CD8-positive, alpha-beta memory T cell (primary cell): Measurements from ENCODE around the gene CCSER1. TPM values are rescaled to one million over a fixed set of nuclear protein-coding genes. Genes with fewer than 3 reads are reported as not detected.
"Not testable (repeated sequence)": the region's sequence is repeated elsewhere in the genome, so short reads cannot be mapped to it uniquely, and the experiment has no call there.

Source experiments
- CTCF ChIA-PET: fragments of 350-600 bp; sonication (Branson Sonifier 250); formaldehyde crosslinking; loops from one replicate; lab custom pipeline; 2021; ENCODE audit warnings: antibody characterized with exemption; lab: Charles Lee
- POLR2A ChIA-PET: fragments of 350-600 bp; sonication (Branson Sonifier 250); formaldehyde crosslinking; loops from one replicate; lab custom pipeline; 2021; ENCODE audit warnings: antibody characterized with exemption; lab: Charles Lee
- DNase-seq, 5 donors: peaks; one replicate each; pipeline versions ENCODE4 v3.0.0 to v3.0.0-alpha.2; 2020 to 2022; ENCODE audit warnings: mixed read lengths in 1 of 5
- H3K27ac ChIP-seq: one replicate; pipeline ENCODE4 v1.7.0; 2013; ENCODE audit warnings: low read depth, mild to moderate bottlenecking, low read length, moderate library complexity
- H3K27me3 ChIP-seq: 2 replicates; pipeline ENCODE4 v1.7.0; 2013; ENCODE audit warnings: low read length, mild to moderate bottlenecking; ENCODE audit not compliant: insufficient read depth, poor library complexity, severe bottlenecking
- H3K36me3 ChIP-seq: 2 replicates; pipeline ENCODE4 v1.7.0; 2013; ENCODE audit warnings: mild to moderate bottlenecking, low read length, moderate library complexity; ENCODE audit not compliant: insufficient read depth
- H3K4me1 ChIP-seq: 2 replicates; pipeline ENCODE4 v1.7.0; 2013; ENCODE audit warnings: mild to moderate bottlenecking, low read length, moderate library complexity; ENCODE audit not compliant: insufficient read depth
- H3K4me3 ChIP-seq: 2 replicates; pipeline ENCODE4 v1.7.0; 2013; ENCODE audit warnings: mild to moderate bottlenecking, low read length
- H3K9me3 ChIP-seq: 2 replicates; pipeline ENCODE4 v1.7.0; 2013; ENCODE audit warnings: mild to moderate bottlenecking, low read length
- H3K27ac Mint-ChIP-seq, 8 donors: one replicate each; pipeline ENCODE4 v1.8.0; 2020 to 2021; ENCODE audit warnings: mixed read lengths in 8 of 8, mild to moderate bottlenecking in 6 of 8, inconsistent platforms in 3 of 8, moderate library complexity in 3 of 8
- H3K27me3 Mint-ChIP-seq, 2 donors: one replicate each; pipeline ENCODE4 v1.8.0; 2020 to 2021; ENCODE audit warnings: mixed read lengths in 2 of 2, mild to moderate bottlenecking in 1 of 2, moderate library complexity in 1 of 2
- H3K36me3 Mint-ChIP-seq, 3 donors: one replicate each; pipeline ENCODE4 v1.8.0; 2020 to 2021; ENCODE audit warnings: mixed read lengths in 3 of 3, inconsistent platforms in 1 of 3, mild to moderate bottlenecking in 1 of 3
- H3K4me1 Mint-ChIP-seq, 3 donors: one replicate each; pipeline ENCODE4 v1.8.0; 2020 to 2021; ENCODE audit warnings: mixed read lengths in 3 of 3, inconsistent platforms in 1 of 3, mild to moderate bottlenecking in 1 of 3
- H3K4me3 Mint-ChIP-seq, 7 donors: one replicate each; pipeline ENCODE4 v1.8.0; 2020 to 2021; ENCODE audit warnings: mixed read lengths in 7 of 7, mild to moderate bottlenecking in 6 of 7, moderate library complexity in 4 of 7, inconsistent platforms in 2 of 7
- H3K9me3 Mint-ChIP-seq, 5 donors: one replicate each; pipeline ENCODE4 v1.8.0; 2020 to 2022; ENCODE audit warnings: mixed read lengths in 5 of 5, mild to moderate bottlenecking in 3 of 5, moderate library complexity in 2 of 5, inconsistent platforms in 1 of 5
- polyA plus RNA-seq: library from polyadenylated mRNA; unstranded; fragments of 300-500 nt; fragmentation: Illumina TruSeq; gene quantifications from one replicate; pipeline ENCODE4 v1.2.3, GENCODE V29; 2021
- total RNA-seq, 2 experiments: library from RNA; stranded (reverse); gene quantifications; one replicate each; pipeline ENCODE4 v1.2.3, GENCODE V29; 2021

CCSER1 gene
- total and polyA plus RNA-seq, 3 experiments from 2014 or later, result 0.12 to 0.20 TPM; not detected in 1

GRCh38 chr4:91340822-91341221 lies 1213.6 kb downstream of the CCSER1 start:
- Mint-ChIP-seq H3K27me3 (no peaks in the 10 kb centered on the region), H3K36me3 (no peaks in the 10 kb centered on the region), H3K4me1 (no peaks in the 10 kb centered on the region), H3K27ac (no peak overlapping the region), H3K4me3 (no peak overlapping the region), H3K9me3 (peaks cover 0 to 16% (median under 1%) of the 10 kb centered on the region in 5 donors)
- H3K36me3 ChIP-seq, result no peaks in the 10 kb centered on the region
- H3K27me3 ChIP-seq, result no peaks in the 10 kb centered on the region
- H3K27ac ChIP-seq, result no peak overlapping the region
- DNase-seq, result no peak
- ChIA-PET CTCF (no interaction called here), POLR2A (no interaction called here)
- H3K9me3 ChIP-seq, result no peaks in the 10 kb centered on the region
- H3K4me3 ChIP-seq, result no peak overlapping the region
- no peaks in the 10 kb centered on the region for H3K4me1 ChIP-seq

DNA sequence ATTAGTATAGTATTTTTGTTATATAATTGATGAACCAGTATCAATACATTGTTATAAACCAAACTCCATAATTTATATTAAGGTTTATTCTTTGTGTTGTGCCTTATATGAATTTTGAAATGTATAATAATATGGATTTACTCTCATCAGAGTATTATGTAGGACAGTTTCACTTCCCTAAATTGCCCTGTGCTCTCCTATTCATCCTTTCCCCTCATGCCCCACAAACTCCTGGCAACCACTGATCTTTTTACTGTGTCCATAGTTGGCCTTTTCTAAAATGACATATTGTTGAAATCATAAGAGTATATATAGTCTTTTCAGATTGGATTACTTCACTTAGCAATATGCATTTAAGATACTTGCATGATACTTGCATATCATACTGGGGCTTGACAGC lies 1218.4 kb downstream of the CCSER1 start:
- Histone ChIP-seq H3K9me3 (no peaks in the 10 kb centered on the region), H3K27me3 (no peaks in the 10 kb centered on the region), H3K27ac (no peak overlapping the region), H3K4me3 (no peak overlapping the region), H3K36me3 (no peaks in the 10 kb centered on the region), H3K4me1 (no peaks in the 10 kb centered on the region)
- DNase-seq, result no peak
- POLR2A ChIA-PET, result no interaction called here
- CTCF ChIA-PET, result no interaction called here
- Mint-ChIP-seq H3K36me3 (no peaks in the 10 kb centered on the region), H3K27ac (no peak overlapping the region), H3K9me3 (peaks cover 0 to 18% (median 4%) of the 10 kb centered on the region in 5 donors), H3K27me3 (no peaks in the 10 kb centered on the region), H3K4me3 (no peak overlapping the region), H3K4me1 (no peaks in the 10 kb centered on the region)

GRCh38 chr4:91356496-91356895 lies 1229.3 kb downstream of the CCSER1 start:
- H3K27me3 Mint-ChIP-seq, DNase-seq, H3K9me3 ChIP-seq, H3K36me3 Mint-ChIP-seq, CTCF ChIA-PET, H3K4me3 ChIP-seq, POLR2A ChIA-PET, H3K36me3 ChIP-seq, H3K4me1 Mint-ChIP-seq, H3K27me3 ChIP-seq, H3K27ac ChIP-seq, H3K4me1 ChIP-seq, H3K4me3 Mint-ChIP-seq, H3K27ac Mint-ChIP-seq: not testable (repeated sequence)
- H3K9me3 Mint-ChIP-seq, result peaks cover 0 to 25% (median 13%) of the 10 kb centered on the region in 5 donors

GRCh38 chr4:91358016-91358415 lies 1230.8 kb downstream of the CCSER1 start:
- H3K4me3 ChIP-seq, H3K27me3 Mint-ChIP-seq, H3K27ac Mint-ChIP-seq, DNase-seq, H3K27me3 ChIP-seq, H3K4me3 Mint-ChIP-seq, H3K27ac ChIP-seq, H3K4me1 ChIP-seq, CTCF ChIA-PET, H3K36me3 Mint-ChIP-seq, H3K4me1 Mint-ChIP-seq, H3K9me3 ChIP-seq, POLR2A ChIA-PET, H3K36me3 ChIP-seq: not testable (repeated sequence)
- peaks cover 0 to 23% (median 9%) of the 10 kb centered on the region in 5 donors for H3K9me3 Mint-ChIP-seq

- peaks cover 2 to 22% (median 4%) of the 10 kb centered on the region in 5 donors for H3K9me3 Mint-ChIP-seq
- H3K9me3 ChIP-seq, H3K27me3 ChIP-seq, DNase-seq, H3K4me3 Mint-ChIP-seq, POLR2A ChIA-PET, H3K27ac ChIP-seq, CTCF ChIA-PET, H3K36me3 ChIP-seq, H3K36me3 Mint-ChIP-seq, H3K27me3 Mint-ChIP-seq, H3K4me1 Mint-ChIP-seq, H3K4me3 ChIP-seq, H3K27ac Mint-ChIP-seq, H3K4me1 ChIP-seq: not testable (repeated sequence)
These were observed 1231.4 kb downstream of the CCSER1 start for GRCh38 chr4:91358621-91359020.

- Histone ChIP-seq H3K36me3 (no peaks in the 10 kb centered on the region), H3K4me1 (no peaks in the 10 kb centered on the region), H3K27ac (no peak overlapping the region), H3K9me3 (no peaks in the 10 kb centered on the region), H3K27me3 (no peaks in the 10 kb centered on the region), H3K4me3 (no peak overlapping the region)
- no peaks in the 10 kb centered on the region for H3K4me1 Mint-ChIP-seq
- CTCF ChIA-PET, result no interaction called here
- no peak overlapping the region for H3K27ac Mint-ChIP-seq
- H3K27me3 Mint-ChIP-seq, result no peaks in the 10 kb centered on the region
- no peak overlapping the region for H3K4me3 Mint-ChIP-seq
- H3K36me3 Mint-ChIP-seq, result no peaks in the 10 kb centered on the region
- no peak for DNase-seq
- POLR2A ChIA-PET, result no interaction called here
- peaks cover 2 to 19% (median 2%) of the 10 kb centered on the region in 5 donors for H3K9me3 Mint-ChIP-seq
These were observed 1232.1 kb downstream of the CCSER1 start for GRCh38 chr4:91359041-91360031.

- ChIA-PET CTCF (no interaction called here), POLR2A (no interaction called here)
- H3K4me3 Mint-ChIP-seq, result no peak overlapping the region
- Histone ChIP-seq H3K27ac (no peak overlapping the region), H3K4me1 (no peaks in the 10 kb centered on the region), H3K36me3 (no peaks in the 10 kb centered on the region), H3K9me3 (no peaks in the 10 kb centered on the region), H3K4me3 (no peak overlapping the region), H3K27me3 (no peaks in the 10 kb centered on the region)
- no peak for DNase-seq
- no peak overlapping the region for H3K27ac Mint-ChIP-seq
- no peaks in the 10 kb centered on the region for H3K36me3 Mint-ChIP-seq
- peaks cover 2 to 15% (median 2%) of the 10 kb centered on the region in 5 donors for H3K9me3 Mint-ChIP-seq
- H3K4me1 Mint-ChIP-seq, result no peaks in the 10 kb centered on the region
- H3K27me3 Mint-ChIP-seq, result no peaks in the 10 kb centered on the region
These were observed 1234.9 kb downstream of the CCSER1 start for GRCh38 chr4:91362125-91362524.

- H3K4me1 Mint-ChIP-seq, result no peaks in the 10 kb centered on the region
- H3K27me3 Mint-ChIP-seq, result no peaks in the 10 kb centered on the region
- ChIA-PET POLR2A (no interaction called here), CTCF (interaction anchor here (0.7 kb wide), 1 partner anchor 46 kb away, joined by 6 read pairs; no protein-coding TSS in a partner anchor)
- Histone ChIP-seq H3K27me3 (no peaks in the 10 kb centered on the region), H3K27ac (no peak overlapping the region), H3K36me3 (no peaks in the 10 kb centered on the region), H3K4me1 (no peaks in the 10 kb centered on the region), H3K4me3 (no peak overlapping the region), H3K9me3 (no peaks in the 10 kb centered on the region)
- no peak overlapping the region for H3K27ac Mint-ChIP-seq
- H3K4me3 Mint-ChIP-seq, result no peak overlapping the region
- H3K9me3 Mint-ChIP-seq, result peaks cover 0 to 16% (median 7%) of the 10 kb centered on the region in 5 donors
- no peak for DNase-seq
- no peaks in the 10 kb centered on the region for H3K36me3 Mint-ChIP-seq
These were observed 1239.4 kb downstream of the CCSER1 start for GRCh38 chr4:91366554-91366953.
